Diencephalon (tissue), 1 donor: ENCODE measurements around the gene DIRAS1. TPM values are rescaled to one million over a fixed set of nuclear protein-coding genes. Genes with fewer than 3 reads are reported as not detected.

Experiments used
- total RNA-seq: library from RNA; depleted of rRNA; stranded (reverse); fragments of >200 nt; gene quantifications from one replicate; pipeline ENCODE4 v1.2.3, GENCODE V29; 2014

The DIRAS1 gene, protein sequence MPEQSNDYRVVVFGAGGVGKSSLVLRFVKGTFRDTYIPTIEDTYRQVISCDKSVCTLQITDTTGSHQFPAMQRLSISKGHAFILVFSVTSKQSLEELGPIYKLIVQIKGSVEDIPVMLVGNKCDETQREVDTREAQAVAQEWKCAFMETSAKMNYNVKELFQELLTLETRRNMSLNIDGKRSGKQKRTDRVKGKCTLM
- 43.6 TPM for total RNA-seq

DNA sequence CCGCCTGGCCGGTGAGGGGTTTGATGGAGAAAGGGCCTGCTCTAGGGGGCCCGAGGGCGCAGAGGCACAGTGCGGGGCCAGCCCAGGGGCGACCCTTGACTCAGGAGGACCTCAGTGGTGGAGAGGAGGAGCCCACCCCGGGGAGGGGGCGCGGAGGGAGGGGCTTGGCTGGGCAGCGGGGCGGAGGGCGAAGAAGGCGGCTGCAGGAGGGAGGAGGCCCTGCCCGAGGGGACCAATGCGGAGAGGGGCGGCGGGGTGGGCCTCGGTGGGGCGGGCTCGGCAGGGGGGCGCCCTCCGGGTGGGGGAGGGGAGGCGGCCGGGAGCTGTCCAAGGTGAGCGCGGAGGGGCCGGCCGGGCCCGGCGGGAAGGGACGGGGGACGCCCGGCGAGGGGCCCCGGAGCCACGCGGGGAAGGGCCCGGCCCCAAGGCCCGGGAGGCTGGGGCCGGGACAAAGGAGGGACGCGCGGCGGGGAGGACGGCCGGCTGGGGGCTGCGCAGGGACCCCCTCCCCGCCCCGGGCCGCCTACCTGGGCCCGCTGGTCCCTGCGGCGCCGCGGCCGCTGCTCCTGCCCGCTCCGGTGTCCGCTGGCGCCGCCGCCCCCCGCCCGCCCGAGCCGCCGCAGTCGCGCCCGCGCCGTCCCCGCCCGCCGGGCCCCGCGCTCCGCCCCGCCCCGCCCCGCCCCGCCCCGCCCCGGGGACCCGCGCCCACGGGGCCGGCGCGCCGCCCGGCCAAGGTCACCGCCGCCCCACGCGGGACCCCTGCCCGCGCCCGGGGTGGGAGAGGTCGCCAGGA is at the start of gene DIRAS1:
Gene DIRAS1, minus strand, starts transcription at position 596 of the 793 bp plus-strand sequence. CDS start 3,566 bp downstream, outside the sequence.

DNA sequence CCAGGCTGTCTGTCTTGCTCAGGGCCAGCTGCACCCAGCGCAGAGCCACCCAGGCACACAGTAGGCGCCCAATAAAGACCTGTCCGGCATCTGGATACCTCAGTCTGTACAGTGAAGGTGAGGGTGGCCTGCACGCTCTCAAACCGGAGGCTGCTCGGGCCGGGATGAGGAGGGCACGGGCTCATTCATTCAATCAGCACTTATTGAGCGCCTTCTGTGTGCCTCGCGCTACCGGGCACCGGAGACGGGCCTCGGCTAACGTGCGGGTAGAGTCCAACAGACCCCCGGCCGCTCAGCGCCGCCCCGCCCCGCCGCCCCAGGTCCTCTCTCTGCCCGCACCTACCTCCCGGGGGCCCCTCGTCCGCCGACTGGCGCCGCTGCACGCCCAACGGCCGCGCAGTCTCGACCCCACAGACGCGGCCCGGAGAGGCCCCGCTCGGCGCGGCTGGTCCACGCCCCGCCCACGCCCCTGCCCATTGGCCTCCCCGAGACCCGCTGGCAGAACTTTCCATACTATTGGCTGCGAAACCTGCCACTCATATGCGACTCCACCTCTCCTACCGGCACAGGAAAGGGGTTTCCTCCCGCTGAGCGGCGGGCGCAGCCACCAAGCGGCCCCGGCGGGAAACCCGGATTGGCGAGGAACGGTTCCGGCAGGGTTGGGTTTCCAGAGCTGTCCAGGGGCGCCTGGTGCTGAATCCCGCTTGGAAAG is 18.6 kb upstream of the DIRAS1 start, which contains the start of gene SLC39A3:
Gene SLC39A3, minus strand, starts transcription at position 416 of the 712 bp plus-strand sequence. CDS start 2,760 bp downstream, outside the sequence.

DNA sequence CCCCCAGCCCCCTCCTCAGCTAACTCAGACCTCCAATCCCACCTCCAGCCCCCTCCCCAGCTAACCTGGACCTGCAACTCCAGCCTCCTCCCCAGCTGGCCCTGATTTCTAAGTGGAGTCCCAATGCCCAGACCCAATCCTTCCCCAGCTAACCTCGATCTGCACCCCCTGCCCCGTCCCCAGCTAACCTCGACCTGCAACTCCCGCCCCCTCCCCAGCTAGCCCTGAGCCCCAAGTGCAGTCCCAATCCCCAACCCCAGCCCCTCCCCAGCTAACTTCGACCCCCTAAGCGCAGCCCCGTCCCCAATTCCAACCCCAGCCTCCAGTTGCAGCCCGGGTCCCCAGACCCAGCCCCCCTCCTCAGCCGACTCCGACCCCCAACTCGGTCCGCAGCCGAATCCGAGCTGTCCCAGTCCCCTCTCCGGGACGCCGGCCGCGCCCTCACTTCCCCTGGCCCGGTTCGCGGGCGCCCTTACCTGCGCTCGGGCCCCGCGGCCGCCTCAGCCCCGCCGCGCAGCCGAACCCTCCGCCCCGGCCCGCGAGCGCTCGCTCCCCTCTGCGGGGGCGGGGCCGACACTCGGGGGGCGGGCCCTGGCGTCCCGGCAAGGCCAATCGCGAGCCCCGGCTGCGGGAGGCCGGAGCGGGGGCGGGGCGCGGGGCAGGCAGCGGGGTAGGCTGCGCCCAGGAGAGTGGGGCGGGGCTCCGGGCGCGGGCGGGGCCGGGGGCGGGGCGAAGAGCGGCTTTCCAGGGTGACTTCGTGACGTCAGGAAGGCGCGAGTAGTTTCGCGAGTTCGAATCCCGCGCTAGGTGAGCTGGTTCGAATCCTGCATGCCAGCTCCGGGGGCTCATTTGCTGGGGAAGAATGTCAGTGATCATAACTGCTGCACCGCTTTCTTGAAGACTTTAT is 18.7 kb downstream of the DIRAS1 start, which contains the start of gene GNG7:
Gene GNG7, minus strand, starts transcription at position 525 of the 907 bp plus-strand sequence. CDS start 182,006 bp downstream, outside the sequence.

Other genes starting within 250 kb of the DIRAS1 start
- gene GADD45B, start 245.2 kb downstream of the DIRAS1 start, total RNA-seq, result 5.5 TPM
- 26.8 TPM for gene GNG7, start 18.7 kb downstream of the DIRAS1 start, total RNA-seq
- 33.9 TPM for gene SLC39A3, start 18.6 kb upstream of the DIRAS1 start, total RNA-seq
- 40.6 TPM for gene SGTA, start 61.9 kb upstream of the DIRAS1 start, total RNA-seq
- gene THOP1, start 64.1 kb upstream of the DIRAS1 start, total RNA-seq, result 29.3 TPM
- gene ZNF554, start 98.5 kb upstream of the DIRAS1 start, total RNA-seq, result 15.9 TPM
- gene ZNF555, start 120.1 kb upstream of the DIRAS1 start, total RNA-seq, result 22.1 TPM
- 0.46 TPM for gene ZNF556, start 146.0 kb upstream of the DIRAS1 start, total RNA-seq
- gene ZNF57, start 179.6 kb upstream of the DIRAS1 start, total RNA-seq, result 6.0 TPM
- gene ZNF77, start 223.6 kb upstream of the DIRAS1 start, total RNA-seq, result 7.4 TPM